ENCODE measurements around the gene AHRR.
"Not testable (repeated sequence)": the region's sequence is repeated elsewhere in the genome, so short reads cannot be mapped to it uniquely, and the experiment has no call there.

The AHRR gene

GRCh38 chr5:306011-306805 lies 15.3 kb upstream of the AHRR start:
- no peak for DNase-seq

- DNase-seq: no peak
Measured at GRCh38 chr5:307306-307705, 14.2 kb upstream of the AHRR start.

- DNase-seq: no peak
Measured at GRCh38 chr5:307794-308579, 13.5 kb upstream of the AHRR start.

- DNase-seq: no peak
Measured at GRCh38 chr5:308672-309271, 12.7 kb upstream of the AHRR start.

DNA sequence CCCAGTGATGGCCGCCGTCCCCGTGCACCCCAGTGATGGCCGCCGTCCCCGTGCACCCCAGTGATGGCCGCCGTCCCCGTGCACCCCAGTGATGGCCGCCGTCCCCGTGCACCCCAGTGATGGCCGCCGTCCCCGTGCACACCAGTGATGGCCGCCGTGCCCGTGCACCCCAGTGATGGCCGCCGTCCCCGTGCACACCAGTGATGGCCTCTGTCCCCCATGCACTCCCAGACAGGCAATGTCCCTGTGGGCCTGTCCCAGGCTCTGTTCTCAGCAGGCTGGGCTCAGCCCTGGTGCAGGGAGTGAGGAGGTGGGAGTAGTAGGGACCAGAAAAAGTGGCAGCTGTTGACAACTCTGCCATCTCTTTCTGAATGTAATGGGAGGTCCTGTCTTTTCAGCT lies 11.7 kb upstream of the AHRR start:
- not testable (repeated sequence) for DNase-seq

DNA sequence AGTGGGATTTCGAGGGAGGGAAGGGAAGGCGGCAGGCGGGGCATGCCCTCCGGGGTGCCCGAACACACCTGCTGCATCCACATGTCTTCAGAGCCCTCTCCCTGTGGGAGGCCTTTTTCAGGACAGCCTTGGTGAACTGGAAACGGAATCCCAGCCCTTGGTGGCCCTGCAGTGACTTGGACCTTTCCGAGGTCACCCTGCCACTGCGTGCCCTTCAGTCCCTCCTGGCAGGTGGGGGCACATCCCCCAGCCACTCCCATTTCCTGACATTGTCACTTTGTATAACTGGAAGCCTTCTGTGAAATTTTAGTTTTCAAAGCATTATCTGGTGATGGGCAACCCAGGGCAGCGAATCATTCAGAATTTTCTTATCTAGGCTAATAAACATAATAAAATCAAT lies 11.0 kb upstream of the AHRR start:
- no peak for DNase-seq

GRCh38 chr5:310941-311434 lies 10.5 kb upstream of the AHRR start:
- no peak for DNase-seq

- no peak for DNase-seq
Measured at GRCh38 chr5:311963-312362, 9.6 kb upstream of the AHRR start.

- no peak for DNase-seq
Measured at GRCh38 chr5:312845-313244, 8.7 kb upstream of the AHRR start.

DNA sequence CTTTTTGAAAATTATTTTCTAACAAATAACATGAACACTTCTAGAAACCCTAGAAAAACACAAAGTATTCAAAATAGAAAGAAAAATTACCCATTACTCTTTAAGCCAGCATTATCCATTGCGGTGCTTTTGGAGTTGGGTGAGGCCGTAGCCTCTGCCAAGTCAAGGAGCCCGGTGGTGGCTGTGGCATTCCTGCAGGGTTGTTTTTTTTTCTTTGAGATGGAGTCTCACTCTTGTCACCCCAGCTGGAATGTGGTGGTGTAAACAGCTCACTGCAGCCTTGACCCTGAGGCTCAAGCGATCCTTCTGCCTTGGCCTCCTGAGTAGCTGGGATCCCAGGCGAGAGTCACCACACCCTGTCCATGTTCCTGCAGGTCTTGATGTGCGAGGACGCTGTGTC lies 8.2 kb upstream of the AHRR start:
- no peak for DNase-seq

DNA sequence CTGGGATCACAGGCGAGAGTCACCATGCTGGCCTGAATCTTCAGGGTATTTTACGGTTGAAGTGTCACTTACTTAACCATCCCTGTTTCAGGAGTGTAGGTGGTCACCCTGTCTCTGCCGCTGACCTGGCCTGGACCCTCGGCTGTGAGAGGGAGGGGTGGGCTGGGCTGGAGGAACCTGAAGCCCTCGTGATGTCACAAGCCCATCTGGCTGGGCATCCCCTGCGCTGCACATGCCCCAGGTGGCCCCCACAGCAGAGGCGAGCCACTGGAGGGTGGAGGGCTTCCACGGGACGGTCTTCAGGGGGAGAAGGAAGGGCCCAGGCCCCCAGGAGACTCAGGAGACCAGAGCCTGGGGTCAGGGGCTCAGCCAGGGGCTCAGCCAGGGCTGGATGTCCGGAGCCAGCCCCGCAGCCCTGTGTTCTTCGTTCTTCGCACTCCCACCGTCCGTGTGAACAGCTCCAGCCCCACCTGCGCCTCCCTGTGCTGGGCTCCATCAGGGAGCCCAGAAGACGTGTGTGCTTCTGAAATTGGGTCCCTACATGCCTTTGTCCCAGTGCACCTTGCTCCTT lies 7.6 kb upstream of the AHRR start:
- no peak for DNase-seq

GRCh38 chr5:314676-315487 lies 6.6 kb upstream of the AHRR start:
- no peak for DNase-seq

DNA sequence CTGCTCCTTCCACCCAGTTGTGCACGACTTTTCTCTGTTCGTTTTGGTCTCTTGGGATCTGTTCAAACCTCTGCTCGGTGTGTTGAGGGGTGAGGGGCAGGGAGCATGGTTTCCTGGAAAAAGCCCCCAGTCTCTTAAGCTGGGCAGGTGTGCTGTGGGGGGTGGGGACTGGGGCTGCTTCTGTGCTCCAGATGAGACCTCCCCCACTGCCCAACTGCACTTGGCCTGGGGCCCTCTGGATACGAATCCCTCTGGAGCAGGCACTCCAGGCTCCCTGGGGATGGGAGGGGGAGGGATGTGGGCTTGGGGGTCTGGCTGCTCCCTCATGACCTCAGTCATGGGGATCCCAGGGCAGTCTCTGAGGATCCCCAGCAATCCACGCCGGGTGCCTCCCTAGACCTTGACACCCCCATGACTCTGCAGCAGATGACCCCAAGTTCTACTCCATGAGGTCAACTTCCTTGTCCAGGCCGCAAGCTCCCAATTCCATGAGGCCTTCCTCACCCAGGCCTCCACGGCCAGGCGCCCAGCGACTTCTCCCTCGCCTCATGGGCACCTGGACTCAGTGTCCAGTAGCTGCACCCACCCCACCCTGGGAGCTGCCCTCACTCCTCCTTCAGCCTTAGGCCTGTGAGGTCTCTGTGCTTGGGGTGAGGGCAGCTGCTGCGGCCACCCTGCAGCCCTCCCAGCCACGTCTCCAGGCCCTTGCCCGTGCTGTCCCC lies 5.9 kb upstream of the AHRR start:
- no peak for DNase-seq

GRCh38 chr5:316210-317085 lies 5.1 kb upstream of the AHRR start:
- no peak for DNase-seq

- peak; percentile 75 for DNase-seq
Measured at GRCh38 chr5:317086-317811, 4.3 kb upstream of the AHRR start.

GRCh38 chr5:318341-318897 lies 3.1 kb upstream of the AHRR start:
- DNase-seq: peak; percentile 78

GRCh38 chr5:318931-319601 lies 2.4 kb upstream of the AHRR start:
- DNase-seq: no peak

GRCh38 chr5:320524-321229 lies 837 bp upstream of the AHRR start:
- no peak for DNase-seq

Measured in fibroblast of skin of right quadriceps (primary cell).